ENCODE measurements around the gene COTL1.

DNA sequence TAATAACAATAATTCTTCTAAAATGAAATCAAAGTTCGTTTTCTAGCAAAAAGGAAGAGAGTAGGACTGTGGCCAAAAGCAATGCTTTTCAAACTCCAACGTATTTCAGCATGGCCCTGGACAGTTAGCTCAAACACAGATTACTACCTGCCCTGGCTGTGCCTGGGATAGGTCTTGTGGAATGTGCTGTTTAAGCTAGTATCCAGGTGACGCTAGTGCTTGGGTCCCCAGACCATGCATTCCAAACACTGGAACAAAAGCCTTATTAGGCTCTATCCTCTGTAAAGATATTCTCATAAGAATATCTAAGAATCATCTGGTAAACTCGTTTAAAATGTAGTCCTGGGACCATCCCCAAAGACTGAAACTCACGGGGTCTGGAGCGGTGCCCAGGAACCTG lies 60.8 kb downstream of the COTL1 start:
- no peak for TF ChIP-seq EZH2phosphoT487 (IDR thresholded peaks at IDR 0.05; ENCODE audit: borderline replicate concordance)
- TF ChIP-seq, protein P1, sequence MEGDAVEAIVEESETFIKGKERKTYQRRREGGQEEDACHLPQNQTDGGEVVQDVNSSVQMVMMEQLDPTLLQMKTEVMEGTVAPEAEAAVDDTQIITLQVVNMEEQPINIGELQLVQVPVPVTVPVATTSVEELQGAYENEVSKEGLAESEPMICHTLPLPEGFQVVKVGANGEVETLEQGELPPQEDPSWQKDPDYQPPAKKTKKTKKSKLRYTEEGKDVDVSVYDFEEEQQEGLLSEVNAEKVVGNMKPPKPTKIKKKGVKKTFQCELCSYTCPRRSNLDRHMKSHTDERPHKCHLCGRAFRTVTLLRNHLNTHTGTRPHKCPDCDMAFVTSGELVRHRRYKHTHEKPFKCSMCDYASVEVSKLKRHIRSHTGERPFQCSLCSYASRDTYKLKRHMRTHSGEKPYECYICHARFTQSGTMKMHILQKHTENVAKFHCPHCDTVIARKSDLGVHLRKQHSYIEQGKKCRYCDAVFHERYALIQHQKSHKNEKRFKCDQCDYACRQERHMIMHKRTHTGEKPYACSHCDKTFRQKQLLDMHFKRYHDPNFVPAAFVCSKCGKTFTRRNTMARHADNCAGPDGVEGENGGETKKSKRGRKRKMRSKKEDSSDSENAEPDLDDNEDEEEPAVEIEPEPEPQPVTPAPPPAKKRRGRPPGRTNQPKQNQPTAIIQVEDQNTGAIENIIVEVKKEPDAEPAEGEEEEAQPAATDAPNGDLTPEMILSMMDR (conservative IDR thresholded peaks at IDR 0.05; ENCODE audit: low read length) = no peak

Measured in Loucy (cell line).